ENCODE results near the gene PRF1.

DNA sequence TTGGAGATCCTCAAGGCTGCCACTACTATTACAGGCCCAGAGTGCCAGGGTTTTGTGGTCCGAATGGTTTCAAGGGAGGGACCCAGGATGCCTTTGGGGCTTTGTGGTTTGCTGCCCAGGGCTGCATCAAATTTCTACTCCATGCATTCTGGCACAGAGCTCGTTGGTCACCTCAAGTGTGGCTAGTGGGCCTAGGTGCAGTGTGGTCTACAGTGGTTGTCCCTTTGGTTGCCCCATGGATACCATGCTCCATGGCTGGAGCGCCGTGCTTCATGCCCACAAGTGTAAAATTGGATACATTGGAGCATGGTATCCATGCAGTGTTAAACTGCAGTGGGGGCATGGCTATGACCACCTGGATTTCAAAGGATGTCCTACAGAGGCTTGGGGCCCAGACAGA is 5.4 kb upstream of the PRF1 start:
- TF ChIP-seq, protein P1, sequence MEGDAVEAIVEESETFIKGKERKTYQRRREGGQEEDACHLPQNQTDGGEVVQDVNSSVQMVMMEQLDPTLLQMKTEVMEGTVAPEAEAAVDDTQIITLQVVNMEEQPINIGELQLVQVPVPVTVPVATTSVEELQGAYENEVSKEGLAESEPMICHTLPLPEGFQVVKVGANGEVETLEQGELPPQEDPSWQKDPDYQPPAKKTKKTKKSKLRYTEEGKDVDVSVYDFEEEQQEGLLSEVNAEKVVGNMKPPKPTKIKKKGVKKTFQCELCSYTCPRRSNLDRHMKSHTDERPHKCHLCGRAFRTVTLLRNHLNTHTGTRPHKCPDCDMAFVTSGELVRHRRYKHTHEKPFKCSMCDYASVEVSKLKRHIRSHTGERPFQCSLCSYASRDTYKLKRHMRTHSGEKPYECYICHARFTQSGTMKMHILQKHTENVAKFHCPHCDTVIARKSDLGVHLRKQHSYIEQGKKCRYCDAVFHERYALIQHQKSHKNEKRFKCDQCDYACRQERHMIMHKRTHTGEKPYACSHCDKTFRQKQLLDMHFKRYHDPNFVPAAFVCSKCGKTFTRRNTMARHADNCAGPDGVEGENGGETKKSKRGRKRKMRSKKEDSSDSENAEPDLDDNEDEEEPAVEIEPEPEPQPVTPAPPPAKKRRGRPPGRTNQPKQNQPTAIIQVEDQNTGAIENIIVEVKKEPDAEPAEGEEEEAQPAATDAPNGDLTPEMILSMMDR (IDR thresholded peaks at IDR 0.05) = no peak
- no peak for TF ChIP-seq POLR2A (IDR thresholded peaks at IDR 0.05)
